H9 (cell line): ENCODE measurements around the gene PKMYT1. TPM values are rescaled to one million over a fixed set of nuclear protein-coding genes. Genes with fewer than 3 reads are reported as not detected.

Experiments
- DNase-seq: peaks from one replicate; pipeline ENCODE4 v3.0.0-alpha.2; 2017
- H2AFZ ChIP-seq: one replicate; pipeline ENCODE4 v1.6.1; 2013; ENCODE audit warnings: mild to moderate bottlenecking, low read length, control low read depth, moderate library complexity
- H2AK5ac ChIP-seq: 2 replicates; pipeline ENCODE4 v1.6.1; 2013; ENCODE audit warnings: low read length, control low read depth, mixed read lengths; ENCODE audit not compliant: insufficient read length
- H2BK120ac ChIP-seq: one replicate; pipeline ENCODE4 v1.6.1; 2013; ENCODE audit warnings: low read depth, mild to moderate bottlenecking, low read length, control low read depth, inconsistent platforms; ENCODE audit not compliant: poor library complexity, severe bottlenecking
- H2BK12ac ChIP-seq: 2 replicates; pipeline ENCODE4 v1.6.1; 2013; ENCODE audit warnings: low read length, control low read depth, mixed read lengths, low read depth; ENCODE audit not compliant: insufficient read length
- H2BK15ac ChIP-seq: 2 replicates; pipeline ENCODE4 v1.6.1; 2013; ENCODE audit warnings: low read depth, low read length, control low read depth
- H2BK20ac ChIP-seq: one replicate; pipeline ENCODE4 v1.6.1; 2013; ENCODE audit warnings: low read depth, mild to moderate bottlenecking, low read length, control low read depth, inconsistent platforms; ENCODE audit not compliant: poor library complexity, severe bottlenecking
- H2BK5ac ChIP-seq: 2 replicates; pipeline ENCODE4 v1.6.1; 2013; ENCODE audit warnings: low read length, control low read depth, mixed read lengths; ENCODE audit not compliant: insufficient read length
- H3K14ac ChIP-seq: 2 replicates; pipeline ENCODE4 v1.6.1; 2013; ENCODE audit warnings: low read length, control low read depth; ENCODE audit not compliant: insufficient read depth
- H3K18ac ChIP-seq: 2 replicates; pipeline ENCODE4 v1.6.1; 2013; ENCODE audit warnings: low read depth, mild to moderate bottlenecking, mixed read lengths, low read length, control low read depth; ENCODE audit not compliant: insufficient read length
- H3K23ac ChIP-seq: 2 replicates; pipeline ENCODE4 v1.6.1; 2013; ENCODE audit warnings: low read length, control low read depth, mixed read lengths, low read depth; ENCODE audit not compliant: insufficient read length
- H3K23me2 ChIP-seq: 2 replicates; pipeline ENCODE4 v1.6.1; 2013; ENCODE audit warnings: low read depth, mild to moderate bottlenecking, mixed read lengths, low read length, control low read depth; ENCODE audit not compliant: insufficient read length, poor library complexity, severe bottlenecking
- H3K27ac ChIP-seq: 2 replicates; pipeline ENCODE4 v1.5.1; 2013; ENCODE audit warnings: low read length, control low read depth, mixed read lengths, low read depth; ENCODE audit not compliant: insufficient read length
- H3K27me3 ChIP-seq: 2 replicates; pipeline ENCODE4 v1.6.1; 2013; ENCODE audit warnings: low read length, control low read depth, inconsistent platforms; ENCODE audit not compliant: insufficient read depth
- H3K4ac ChIP-seq: 2 replicates; pipeline ENCODE4 v1.6.1; 2013; ENCODE audit warnings: low read depth, mild to moderate bottlenecking, control low read depth, inconsistent platforms, low read length, moderate library complexity
- H3K4me1 ChIP-seq: 2 replicates; pipeline ENCODE4 v1.6.1; 2013; ENCODE audit warnings: low read length, control low read depth, inconsistent platforms; ENCODE audit not compliant: insufficient read depth
- H3K4me2 ChIP-seq: 2 replicates; pipeline ENCODE4 v1.6.1; 2013; ENCODE audit warnings: low read length, control low read depth, mixed read lengths; ENCODE audit not compliant: insufficient read length, insufficient read depth
- H3K56ac ChIP-seq: 2 replicates; pipeline ENCODE4 v1.6.1; 2013; ENCODE audit warnings: low read depth, mild to moderate bottlenecking, mixed read lengths, low read length, control low read depth; ENCODE audit not compliant: insufficient read length
- H3K79me1 ChIP-seq: 2 replicates; pipeline ENCODE4 v1.6.1; 2013; ENCODE audit warnings: low read depth, mild to moderate bottlenecking, moderate library complexity, low read length, control low read depth, inconsistent platforms; ENCODE audit not compliant: insufficient read depth, poor library complexity, severe bottlenecking
- H3K79me2 ChIP-seq: 2 replicates; pipeline ENCODE4 v1.6.1; 2013; ENCODE audit warnings: low read length, control low read depth, inconsistent platforms; ENCODE audit not compliant: insufficient read depth
- H3K9ac ChIP-seq: 2 replicates; pipeline ENCODE4 v1.6.1; 2013; ENCODE audit warnings: low read length, control low read depth, mixed read lengths; ENCODE audit not compliant: insufficient read length; ENCODE audit errors: extremely low read depth
- H3K9me3 ChIP-seq: one replicate; pipeline ENCODE4 v1.6.1; 2013; ENCODE audit warnings: low read depth, low read length, inconsistent platforms; ENCODE audit not compliant: control insufficient read depth
- H3T11ph ChIP-seq: one replicate; pipeline ENCODE4 v1.6.1; 2013; ENCODE audit warnings: mild to moderate bottlenecking, low read length, control low read depth, inconsistent platforms
- H4K20me1 ChIP-seq: one replicate; pipeline ENCODE4 v1.6.1; 2013; ENCODE audit not compliant: control insufficient read depth, insufficient read length, insufficient read depth
- H4K5ac ChIP-seq: 2 replicates; pipeline ENCODE4 v1.6.1; 2013; ENCODE audit warnings: low read depth, mild to moderate bottlenecking, mixed read lengths, low read length, control low read depth; ENCODE audit not compliant: insufficient read length
- H4K8ac ChIP-seq: replicated peaks from 2 replicates; pipeline ENCODE4 v1.6.1; 2013; ENCODE audit warnings: low read length, control low read depth, mixed read lengths, low read depth; ENCODE audit not compliant: insufficient read length
- H4K91ac ChIP-seq: 2 replicates; pipeline ENCODE4 v1.6.1; 2013; ENCODE audit warnings: low read depth, mild to moderate bottlenecking, moderate library complexity, mixed read lengths, low read length, control low read depth; ENCODE audit not compliant: insufficient read length
- H3K27ac Mint-ChIP-seq, 3 experiments: 2 replicates in 2 of 3; 3 replicates in 1 of 3; pipeline ENCODE4 v1.8.0; 2020 to 2021; ENCODE audit warnings: mixed read lengths in 3 of 3, mild to moderate bottlenecking in 1 of 3, moderate library complexity in 1 of 3
- H3K27me3 Mint-ChIP-seq: 2 replicates; pipeline ENCODE4 v1.8.0; 2021; ENCODE audit warnings: low read depth, mild to moderate bottlenecking, moderate library complexity, mixed read lengths
- H3K36me3 Mint-ChIP-seq, 3 experiments: 2 replicates in 2 of 3; 3 replicates in 1 of 3; pipeline ENCODE4 v1.8.0; 2020 to 2021; ENCODE audit warnings: low read depth in 3 of 3, mixed read lengths in 3 of 3; ENCODE audit not compliant: insufficient read depth in 1 of 3
- H3K4me1 Mint-ChIP-seq, 2 experiments: 2 replicates each; pipeline ENCODE4 v1.8.0; 2020; ENCODE audit warnings: mixed read lengths in 2 of 2
- H3K4me3 Mint-ChIP-seq, 2 experiments: 2 replicates in 1 of 2; 3 replicates in 1 of 2; pipeline ENCODE4 v1.8.0; 2020 to 2021; ENCODE audit warnings: mild to moderate bottlenecking in 2 of 2, mixed read lengths in 2 of 2, moderate library complexity in 1 of 2
- H3K9me3 Mint-ChIP-seq, 2 experiments: 2 replicates in 1 of 2; 3 replicates in 1 of 2; pipeline ENCODE4 v1.8.0; 2020; ENCODE audit warnings: mild to moderate bottlenecking in 2 of 2, mixed read lengths in 2 of 2, moderate library complexity in 1 of 2
- WGBS: extraction: QIAGEN DNeasy Blood & Tissue Kit; methylation state at CpG from one replicate; pipeline ENCODE4 v1.1.7; 2013; ENCODE audit warnings: missing lambda C conversion rate, low lambda C conversion rate, mixed read lengths; ENCODE audit not compliant: insufficient read length; ENCODE audit errors: extremely low coverage; 5-methylcytosine and 5-hydroxymethylcytosine counted together
- total RNA-seq: library from RNA; stranded (reverse); gene quantifications from 2 replicates; pipeline ENCODE4 v1.2.1, GENCODE V29; 2021
- TF ChIP-seq, protein P1 (sequence below): fragments of 200-600 bp; sonication (generic); conservative IDR thresholded peaks from 3 replicates; pipeline ENCODE4 v1.8.0; 2021; ENCODE audit warnings: antibody characterized with exemption, mild to moderate bottlenecking

PKMYT1 gene
- total RNA-seq, 1 experiment from 2014 or later: 114 TPM

DNA sequence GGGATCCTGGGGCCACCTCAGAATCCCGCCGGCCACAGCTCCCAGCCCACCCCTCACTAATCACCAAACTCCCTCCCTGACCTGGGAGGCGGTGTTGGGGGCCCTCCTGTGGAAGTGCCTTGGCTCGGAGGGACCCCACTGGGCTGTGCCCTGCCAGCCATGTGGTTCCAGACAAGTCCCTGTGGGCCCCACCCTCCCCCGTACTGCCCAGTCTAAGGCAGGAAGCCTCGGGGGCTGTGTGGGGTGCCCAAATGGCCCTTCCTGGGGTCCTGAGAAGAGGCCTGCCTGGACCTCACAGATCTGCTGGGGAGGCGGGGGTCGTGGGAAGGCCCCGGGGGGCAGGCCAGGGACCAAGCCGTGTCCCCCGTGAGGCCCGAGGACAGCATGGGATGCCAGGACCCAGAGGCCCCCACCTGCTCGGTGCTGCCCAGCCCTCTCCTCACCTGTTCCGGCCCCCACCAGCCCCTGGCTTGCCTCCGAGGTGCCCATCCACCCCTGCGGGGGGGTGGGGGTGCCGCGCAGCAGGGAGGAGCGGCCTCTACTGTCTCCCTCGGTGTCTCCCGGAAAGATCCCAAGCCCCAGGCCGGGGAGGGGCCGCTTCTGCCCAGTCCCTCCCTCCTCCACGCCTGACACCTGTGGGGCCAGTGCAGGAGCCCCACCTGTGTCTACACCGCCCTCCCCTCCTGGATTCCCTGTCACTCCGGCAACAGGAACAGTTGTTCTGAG lies 25.4 kb downstream of the PKMYT1 start:
- Mint-ChIP-seq H3K4me3 (no peak overlapping the region), H3K27me3 (peaks cover 4% of the 10 kb centered on the region), H3K36me3 (no peaks in the 10 kb centered on the region), H3K27ac (no peak overlapping the region; a peak in 1 of 7 replicates), H3K4me1 (peaks cover 14 to 22% of the 10 kb centered on the region in 2 experiments), H3K9me3 (no peaks in the 10 kb centered on the region; a peak in 1 of 5 replicates)
- no peak overlapping the region for H3K27ac ChIP-seq
- H2BK120ac ChIP-seq: no peak overlapping the region
- H2BK12ac ChIP-seq: no peak overlapping the region
- H4K91ac ChIP-seq: no peak overlapping the region
- H3K56ac ChIP-seq: no peak overlapping the region
- H4K20me1 ChIP-seq: no peaks in the 10 kb centered on the region
- no peak overlapping the region for H3K18ac ChIP-seq
- H2AK5ac ChIP-seq: no peak overlapping the region
- no peak overlapping the region for H2AFZ ChIP-seq
- H2BK15ac ChIP-seq: no peak overlapping the region; the same call in 1 of the 2 replicates
- no peak overlapping the region for H3K4me2 ChIP-seq
- no peak overlapping the region for H2BK20ac ChIP-seq
- no peak overlapping the region for H3K9ac ChIP-seq
- H3K4me1 ChIP-seq: peaks cover 3% of the 10 kb centered on the region; the same call in 1 of the 2 replicates
- H3K23ac ChIP-seq: no peak overlapping the region
- no peak overlapping the region for H4K8ac ChIP-seq
- H3K79me2 ChIP-seq: no peaks in the 10 kb centered on the region
- H3K27me3 ChIP-seq: no peaks in the 10 kb centered on the region
- no peak overlapping the region for H2BK5ac ChIP-seq
- WGBS: no CpG with 5 or more reads among the region's 26 CpGs
- no peak overlapping the region for H3K14ac ChIP-seq
- TF ChIP-seq, protein P1, sequence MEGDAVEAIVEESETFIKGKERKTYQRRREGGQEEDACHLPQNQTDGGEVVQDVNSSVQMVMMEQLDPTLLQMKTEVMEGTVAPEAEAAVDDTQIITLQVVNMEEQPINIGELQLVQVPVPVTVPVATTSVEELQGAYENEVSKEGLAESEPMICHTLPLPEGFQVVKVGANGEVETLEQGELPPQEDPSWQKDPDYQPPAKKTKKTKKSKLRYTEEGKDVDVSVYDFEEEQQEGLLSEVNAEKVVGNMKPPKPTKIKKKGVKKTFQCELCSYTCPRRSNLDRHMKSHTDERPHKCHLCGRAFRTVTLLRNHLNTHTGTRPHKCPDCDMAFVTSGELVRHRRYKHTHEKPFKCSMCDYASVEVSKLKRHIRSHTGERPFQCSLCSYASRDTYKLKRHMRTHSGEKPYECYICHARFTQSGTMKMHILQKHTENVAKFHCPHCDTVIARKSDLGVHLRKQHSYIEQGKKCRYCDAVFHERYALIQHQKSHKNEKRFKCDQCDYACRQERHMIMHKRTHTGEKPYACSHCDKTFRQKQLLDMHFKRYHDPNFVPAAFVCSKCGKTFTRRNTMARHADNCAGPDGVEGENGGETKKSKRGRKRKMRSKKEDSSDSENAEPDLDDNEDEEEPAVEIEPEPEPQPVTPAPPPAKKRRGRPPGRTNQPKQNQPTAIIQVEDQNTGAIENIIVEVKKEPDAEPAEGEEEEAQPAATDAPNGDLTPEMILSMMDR: no peak
- no peak overlapping the region for H4K5ac ChIP-seq
- peak; percentile 32 for DNase-seq
- no peaks in the 10 kb centered on the region for H3K23me2 ChIP-seq
- no peak overlapping the region for H3T11ph ChIP-seq
- H3K9me3 ChIP-seq: no peaks in the 10 kb centered on the region
- no peak overlapping the region for H3K4ac ChIP-seq
- no peaks in the 10 kb centered on the region for H3K79me1 ChIP-seq
